GM23338 (cell line): Measurements from ENCODE around the gene PGP. TPM values are rescaled to one million over a fixed set of nuclear protein-coding genes. Genes with fewer than 3 reads are reported as not detected.
"Not testable (repeated sequence)": the region's sequence is repeated elsewhere in the genome, so short reads cannot be mapped to it uniquely, and the experiment has no call there.

Experiments used
- ATAC-seq: fragments of 200-7000 bp; cut with Tn5 transposase; 3 replicates; pipeline ENCODE4 v1.9.1; 2020
- DNase-seq: peaks from one replicate; pipeline ENCODE4 v3.0.0-alpha.2; 2015; ENCODE audit warnings: low spot score
- H2AFZ ChIP-seq: fragments of 200-600 bp; sonication (generic); 2 replicates; pipeline ENCODE4 v1.8.0; 2016; ENCODE audit warnings: antibody characterized with exemption, mild to moderate bottlenecking, moderate library complexity
- H3F3A ChIP-seq: fragments of 200-600 bp; sonication (generic); replicated peaks from 2 replicates; pipeline ENCODE4 v1.8.0; 2017; ENCODE audit warnings: antibody characterized with exemption, mixed run types, low read depth
- H3K27ac ChIP-seq: fragments of 200-600 bp; sonication (generic); 2 replicates; pipeline ENCODE4 v1.6.1; 2016; ENCODE audit warnings: low read depth
- H3K27me3 ChIP-seq: fragments of 200-600 bp; sonication (generic); 2 replicates; pipeline ENCODE4 v1.8.0; 2016; ENCODE audit warnings: mild to moderate bottlenecking, mixed run types, moderate library complexity; ENCODE audit not compliant: insufficient read depth
- H3K36me3 ChIP-seq: fragments of 200-600 bp; sonication (generic); 2 replicates; pipeline ENCODE4 v1.8.0; 2016; ENCODE audit warnings: mild to moderate bottlenecking; ENCODE audit not compliant: insufficient read depth
- H3K4me1 ChIP-seq: fragments of 200-600 bp; sonication (generic); 2 replicates; pipeline ENCODE4 v1.8.0; 2016; ENCODE audit warnings: mild to moderate bottlenecking, moderate library complexity; ENCODE audit not compliant: insufficient read depth
- H3K4me2 ChIP-seq: fragments of 200-600 bp; sonication (generic); 2 replicates; pipeline ENCODE4 v1.7.1; 2017; ENCODE audit warnings: mixed run types
- H3K4me3 ChIP-seq: fragments of 200-600 bp; sonication (generic); 2 replicates; pipeline ENCODE4 v1.6.1; 2016; ENCODE audit warnings: mixed run types
- H3K79me2 ChIP-seq: fragments of 200-600 bp; sonication (generic); replicated peaks from 2 replicates; pipeline ENCODE4 v1.8.0; 2017; ENCODE audit warnings: mild to moderate bottlenecking; ENCODE audit not compliant: insufficient read depth
- H3K9me2 ChIP-seq: fragments of 200-600 bp; sonication (generic); 2 replicates; pipeline ENCODE4 v1.8.0; 2017; ENCODE audit not compliant: insufficient read depth
- H4K20me1 ChIP-seq: fragments of 200-600 bp; sonication (generic); replicated peaks from 2 replicates; pipeline ENCODE4 v1.8.0; 2017; ENCODE audit warnings: mild to moderate bottlenecking; ENCODE audit not compliant: insufficient read depth
- H3K27ac Mint-ChIP-seq: 2 replicates; pipeline ENCODE4 v1.8.0; 2020; ENCODE audit warnings: inconsistent platforms, mild to moderate bottlenecking, moderate library complexity, mixed read lengths
- H3K27me3 Mint-ChIP-seq: 3 replicates; pipeline ENCODE4 v1.8.0; 2022; ENCODE audit warnings: low read depth, mild to moderate bottlenecking, moderate library complexity, mixed read lengths, inconsistent platforms; ENCODE audit not compliant: insufficient read depth, poor library complexity
- H3K36me3 Mint-ChIP-seq: 3 replicates; pipeline ENCODE4 v1.8.0; 2021; ENCODE audit warnings: low read depth, mild to moderate bottlenecking, inconsistent platforms, moderate library complexity, mixed read lengths
- H3K4me1 Mint-ChIP-seq: 3 replicates; pipeline ENCODE4 v1.8.0; 2020; ENCODE audit warnings: mild to moderate bottlenecking, inconsistent platforms, mixed read lengths
- H3K4me3 Mint-ChIP-seq: 3 replicates; pipeline ENCODE4 v1.8.0; 2021; ENCODE audit warnings: moderate library complexity, mild to moderate bottlenecking, inconsistent platforms, mixed read lengths
- H3K9me3 Mint-ChIP-seq: 3 replicates; pipeline ENCODE4 v1.8.0; 2020; ENCODE audit warnings: moderate library complexity, mild to moderate bottlenecking, inconsistent platforms, mixed read lengths
- CREB1 ChIP-seq: fragments of 250-450 bp; sonication (Bioruptor Pico); IDR thresholded peaks from 2 replicates; pipeline ENCODE4 v1.5.0; 2020; ENCODE audit warnings: low read depth, mild to moderate bottlenecking, moderate library complexity
- EZH2 ChIP-seq: fragments of 200-600 bp; sonication (generic); IDR thresholded peaks from one replicate; pipeline ENCODE4 v1.8.0; 2017; ENCODE audit warnings: antibody characterized with exemption, mild to moderate bottlenecking, low read depth; ENCODE audit not compliant: unreplicated experiment
- NANOG ChIP-seq: IDR thresholded peaks from 2 replicates; pipeline ENCODE4 v1.6.1; 2016; ENCODE audit warnings: antibody characterized with exemption, borderline replicate concordance
- REST ChIP-seq: IDR thresholded peaks from one replicate; pipeline ENCODE4 v1.6.1; 2018; ENCODE audit warnings: antibody characterized with exemption; ENCODE audit not compliant: unreplicated experiment
- STAT1 ChIP-seq: IDR thresholded peaks from one replicate; pipeline ENCODE4 v1.6.1; 2016; ENCODE audit warnings: antibody characterized with exemption; ENCODE audit not compliant: unreplicated experiment
- ZNF462 ChIP-seq: fragments of 250-450 bp; sonication (Bioruptor Pico); IDR thresholded peaks from 2 replicates; pipeline ENCODE4 v1.5.0; 2020; ENCODE audit warnings: mild to moderate bottlenecking, moderate library complexity
- polyA plus RNA-seq: library from polyadenylated mRNA; unstranded; fragments of >200 nt; fragmentation: Nextera tagmentation; extraction: Ambion mirVana; gene quantifications from 2 replicates; pipeline ENCODE4 v1.2.1, GENCODE V29; 2016
- total RNA-seq: library from RNA; depleted of rRNA; stranded (reverse); fragments of >200 nt; shearing (Covaris generic); gene quantifications from 2 replicates; pipeline ENCODE4 v1.2.3, GENCODE V29; 2014
- TF ChIP-seq, protein P1 (sequence below): IDR thresholded peaks from 2 replicates; pipeline ENCODE4 v1.6.1; 2016; ENCODE audit warnings: antibody characterized with exemption

PGP gene
- total and polyA plus RNA-seq, 2 experiments from 2014 or later, result 44.4 to 80.3 TPM

- not testable (repeated sequence) for H3K9me3 Mint-ChIP-seq, ATAC-seq, H3K9me2 ChIP-seq, H3K4me1 Mint-ChIP-seq, H3K4me2 ChIP-seq, H3K27me3 ChIP-seq, DNase-seq, H3K27ac Mint-ChIP-seq, H3K4me3 Mint-ChIP-seq, H3K4me1 ChIP-seq, H2AFZ ChIP-seq, H3K4me3 ChIP-seq, H3K27me3 Mint-ChIP-seq
- H3K36me3 ChIP-seq, result peaks cover 91% of the 10 kb centered on the region
- H3K27ac ChIP-seq, result 0 out of 2 replicates have a peak overlapping the region, but pooled peaks have one; percentile 74
- H3K36me3 Mint-ChIP-seq, result peaks cover 100% of the 10 kb centered on the region
- H3F3A ChIP-seq, result peaks cover 69% of the 10 kb centered on the region
- H4K20me1 ChIP-seq, result peaks cover 67% of the 10 kb centered on the region
- H3K79me2 ChIP-seq, result peaks cover 68% of the 10 kb centered on the region
Measured at GRCh38 chr16:2258530-2258929, 43.9 kb upstream of the PGP start.

DNA sequence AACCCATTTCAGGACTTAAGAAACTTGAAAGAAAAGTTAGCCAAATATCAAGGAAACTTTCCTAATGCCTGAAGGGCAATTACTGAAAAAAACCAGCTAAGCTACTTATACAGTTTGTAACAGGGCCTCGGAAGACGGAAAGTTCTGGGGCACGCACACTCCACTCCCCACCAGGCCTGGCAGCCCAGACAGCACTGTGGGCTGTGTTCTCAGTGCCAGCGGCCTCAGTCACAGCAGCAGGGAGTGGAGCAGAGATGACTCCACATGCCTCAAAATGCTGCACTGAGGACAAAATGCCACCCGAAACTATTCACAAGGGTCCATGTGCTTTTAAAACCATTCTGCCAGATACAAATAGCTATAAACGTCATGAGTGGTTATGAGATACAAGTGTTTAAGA, 43.1 kb upstream of the PGP start:
- peaks cover 60% of the 10 kb centered on the region for H3K79me2 ChIP-seq
- H3K27me3 Mint-ChIP-seq, result peaks cover 9% of the 10 kb centered on the region
- H3K36me3 Mint-ChIP-seq, result peaks cover 100% of the 10 kb centered on the region
- no peak overlapping the region for H2AFZ ChIP-seq
- ATAC-seq (no peak), DNase-seq (no peak)
- no peaks in the 10 kb centered on the region for H3K4me1 ChIP-seq
- H3K4me3 Mint-ChIP-seq, result no peak overlapping the region
- no peaks in the 10 kb centered on the region for H3K27me3 ChIP-seq
- no peaks in the 10 kb centered on the region for H3K9me3 Mint-ChIP-seq
- TF ChIP-seq, protein P1, sequence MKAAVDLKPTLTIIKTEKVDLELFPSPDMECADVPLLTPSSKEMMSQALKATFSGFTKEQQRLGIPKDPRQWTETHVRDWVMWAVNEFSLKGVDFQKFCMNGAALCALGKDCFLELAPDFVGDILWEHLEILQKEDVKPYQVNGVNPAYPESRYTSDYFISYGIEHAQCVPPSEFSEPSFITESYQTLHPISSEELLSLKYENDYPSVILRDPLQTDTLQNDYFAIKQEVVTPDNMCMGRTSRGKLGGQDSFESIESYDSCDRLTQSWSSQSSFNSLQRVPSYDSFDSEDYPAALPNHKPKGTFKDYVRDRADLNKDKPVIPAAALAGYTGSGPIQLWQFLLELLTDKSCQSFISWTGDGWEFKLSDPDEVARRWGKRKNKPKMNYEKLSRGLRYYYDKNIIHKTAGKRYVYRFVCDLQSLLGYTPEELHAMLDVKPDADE, result no peak
- TF ChIP-seq NANOG (no peak), EZH2 (no peak), REST (no peak), STAT1 (no peak), ZNF462 (CRISPR knock-in tag) (no peak), CREB1 (CRISPR knock-in tag) (no peak)
- peaks cover 62% of the 10 kb centered on the region for H4K20me1 ChIP-seq
- H3K4me1 Mint-ChIP-seq, result peaks cover 7% of the 10 kb centered on the region; the same call in 2 of the 3 replicates
- peaks cover 83% of the 10 kb centered on the region for H3K36me3 ChIP-seq
- 0 out of 2 replicates have a peak overlapping the region, but pooled peaks have one; percentile 36 for H3K27ac ChIP-seq
- no peak overlapping the region for H3K4me2 ChIP-seq
- H3F3A ChIP-seq, result peaks cover 76% of the 10 kb centered on the region
- H3K4me3 ChIP-seq, result no peak overlapping the region
- H3K9me2 ChIP-seq, result no peaks in the 10 kb centered on the region
- H3K27ac Mint-ChIP-seq, result no peak overlapping the region
